Measurements from ENCODE around the gene GTF2B. TPM values are rescaled to one million over a fixed set of nuclear protein-coding genes. Genes with fewer than 3 reads are reported as not detected.
A peak's percentile ranks its signal among the peaks of the same experiment; 100 is the strongest.
"Not testable (repeated sequence)": the region's sequence is repeated elsewhere in the genome, so short reads cannot be mapped to it uniquely, and the experiment has no call there.

The GTF2B gene
- polyA plus RNA-seq, 1 donor = 42.0 TPM

GRCh38 chr1:88883156-88883555 is 8.2 kb downstream of the GTF2B start:
- DNase-seq = no peak

- DNase-seq = not testable (repeated sequence)
These were observed 10.7 kb downstream of the GTF2B start for GRCh38 chr1:88880717-88881116.

GRCh38 chr1:88878731-88879130 is 12.6 kb downstream of the GTF2B start:
- DNase-seq = no peak

GRCh38 chr1:88877911-88878310 is 13.5 kb downstream of the GTF2B start:
- no peak for DNase-seq

GRCh38 chr1:88877382-88877825 is 14.0 kb downstream of the GTF2B start:
- DNase-seq = no peak

- DNase-seq = no peak
These were observed 14.6 kb downstream of the GTF2B start for GRCh38 chr1:88876573-88877365.

GRCh38 chr1:88875595-88875994 is 15.8 kb downstream of the GTF2B start:
- no peak for DNase-seq

- no peak for DNase-seq
These were observed 17.5 kb downstream of the GTF2B start for GRCh38 chr1:88873737-88874349.

GRCh38 chr1:88869644-88870043 is 21.7 kb downstream of the GTF2B start:
- DNase-seq = not testable (repeated sequence)

- DNase-seq = no peak
These were observed 23.4 kb downstream of the GTF2B start for GRCh38 chr1:88867743-88868521.

- DNase-seq = no peak
These were observed 39.9 kb downstream of the GTF2B start for GRCh38 chr1:88851303-88852063.

- DNase-seq = no peak
These were observed 43.7 kb downstream of the GTF2B start for GRCh38 chr1:88847643-88848042.

GRCh38 chr1:88825721-88826120 is 65.6 kb downstream of the GTF2B start:
- no peak for DNase-seq

GRCh38 chr1:88819642-88820041 is 71.7 kb downstream of the GTF2B start:
- not testable (repeated sequence) for DNase-seq

GRCh38 chr1:88813471-88813870 is 77.9 kb downstream of the GTF2B start:
- DNase-seq = peak; percentile 19

- DNase-seq = no peak
These were observed 79.0 kb downstream of the GTF2B start for GRCh38 chr1:88812366-88812765.

GRCh38 chr1:88803444-88803843 is 87.9 kb downstream of the GTF2B start:
- no peak for DNase-seq

- no peak for DNase-seq
These were observed 88.4 kb downstream of the GTF2B start for GRCh38 chr1:88802950-88803349.

Measured in hindlimb muscle (tissue), 1 donor.